Neural cell (in vitro differentiated cells): ENCODE results near the gene ABI2. TPM values are rescaled to one million over a fixed set of nuclear protein-coding genes. Genes with fewer than 3 reads are reported as not detected.
"Not testable (repeated sequence)": the region's sequence is repeated elsewhere in the genome, so short reads cannot be mapped to it uniquely, and the experiment has no call there.

Experiments
- H2AFZ ChIP-seq: fragments of 200-600, 300-800 bp; sonication (generic), shearing (Covaris generic); 2 replicates; pipeline ENCODE4 v1.6.0; 2014; ENCODE audit warnings: low read depth, mild to moderate bottlenecking, antibody characterized with exemption, low read length, moderate library complexity
- H3F3A ChIP-seq: fragments of 200-600 bp; shearing (Covaris generic); 2 replicates; pipeline ENCODE4 v1.6.1; 2016; ENCODE audit warnings: mild to moderate bottlenecking, moderate library complexity, mixed read lengths, antibody characterized with exemption, low read length; ENCODE audit not compliant: insufficient read depth, poor library complexity, severe bottlenecking
- H3K27ac ChIP-seq: fragments of 200-600, 300-800 bp; sonication (generic), shearing (Covaris generic); 2 replicates; pipeline ENCODE4 v1.5.1; 2014; ENCODE audit warnings: mild to moderate bottlenecking, low read length, moderate library complexity
- H3K27me3 ChIP-seq: fragments of 300-800, 200-600 bp; sonication (generic), shearing (Covaris generic); 2 replicates; pipeline ENCODE4 v1.6.0; 2014; ENCODE audit warnings: mild to moderate bottlenecking, low read depth, low read length, moderate library complexity; ENCODE audit not compliant: insufficient read depth
- H3K36me3 ChIP-seq: fragments of 300-800, 200-600 bp; sonication (generic), shearing (Covaris generic); 2 replicates; pipeline ENCODE4 v1.5.1; 2014; ENCODE audit warnings: mild to moderate bottlenecking, antibody characterized with exemption, low read length, moderate library complexity; ENCODE audit not compliant: insufficient read depth
- H3K4me2 ChIP-seq: fragments of 300-800, 200-600 bp; sonication (generic), shearing (Covaris generic); 2 replicates; pipeline ENCODE4 v1.6.0; 2014; ENCODE audit warnings: mild to moderate bottlenecking, low read length
- H3K4me3 ChIP-seq: fragments of 300-800, 200-600 bp; sonication (generic), shearing (Covaris generic); 2 replicates; pipeline ENCODE4 v1.5.1; 2014; ENCODE audit warnings: mild to moderate bottlenecking, low read length, moderate library complexity
- H3K79me2 ChIP-seq: fragments of 200-600 bp; shearing (Covaris generic); replicated peaks from 2 replicates; pipeline ENCODE4 v1.6.0; 2014; ENCODE audit warnings: mild to moderate bottlenecking, low read length, moderate library complexity; ENCODE audit not compliant: insufficient read depth
- H3K9ac ChIP-seq: fragments of 300-800, 200-600 bp; sonication (generic), shearing (Covaris generic); 2 replicates; pipeline ENCODE4 v1.6.1; 2016; ENCODE audit warnings: mild to moderate bottlenecking, low read length, mixed read lengths
- H3K9me2 ChIP-seq: fragments of 200-600 bp; shearing (Covaris generic); 2 replicates; pipeline ENCODE4 v1.6.1; 2016; ENCODE audit warnings: mild to moderate bottlenecking, low read length, mixed read lengths; ENCODE audit not compliant: insufficient read depth
- H3K9me3 ChIP-seq: fragments of 200-600, 300-800 bp; sonication (generic), shearing (Covaris generic); 2 replicates; pipeline ENCODE4 v1.6.1; 2016; ENCODE audit warnings: mild to moderate bottlenecking, mixed run types, low read length, moderate library complexity, mixed read lengths
- H4K20me1 ChIP-seq: fragments of 200-600 bp; shearing (Covaris generic); 2 replicates; pipeline ENCODE4 v1.6.1; 2016; ENCODE audit warnings: mild to moderate bottlenecking, mixed run types; ENCODE audit not compliant: insufficient read depth
- CTCF ChIP-seq: fragments of 450-650 bp; IDR thresholded peaks from 2 replicates; pipeline ENCODE4 v1.5.1; 2014; ENCODE audit warnings: antibody characterized with exemption, mild to moderate bottlenecking, moderate library complexity; ENCODE audit not compliant: poor library complexity, severe bottlenecking
- EP300 ChIP-seq: fragments of 450-650 bp; conservative IDR thresholded peaks from 2 replicates; pipeline ENCODE4 v1.6.1; 2014; ENCODE audit warnings: antibody characterized with exemption, mild to moderate bottlenecking, moderate library complexity; ENCODE audit not compliant: poor library complexity, severe bottlenecking
- EZH2 ChIP-seq: fragments of 200-600, 300-800 bp; shearing (Covaris generic), sonication (generic); IDR thresholded peaks from 2 replicates; pipeline ENCODE4 v1.6.1; 2014; ENCODE audit warnings: antibody characterized with exemption, low read length, borderline replicate concordance, mild to moderate bottlenecking; ENCODE audit not compliant: insufficient read depth, poor library complexity, severe bottlenecking
- MXI1 ChIP-seq: fragments of 450-650 bp; conservative IDR thresholded peaks from 2 replicates; pipeline ENCODE4 v1.6.1; 2014; ENCODE audit warnings: antibody characterized with exemption, mild to moderate bottlenecking; ENCODE audit not compliant: poor library complexity, severe bottlenecking
- POLR2AphosphoS5 ChIP-seq: IDR thresholded peaks from 2 replicates; pipeline ENCODE4 v1.6.1; 2012
- RAD21 ChIP-seq: fragments of 450-650 bp; conservative IDR thresholded peaks from 2 replicates; pipeline ENCODE4 v1.6.1; 2014; ENCODE audit warnings: antibody characterized with exemption, mild to moderate bottlenecking, moderate library complexity
- REST ChIP-seq: IDR thresholded peaks from 2 replicates; pipeline ENCODE4 v1.6.1; 2012; ENCODE audit warnings: borderline replicate concordance
- SMC3 ChIP-seq: fragments of 450-650 bp; conservative IDR thresholded peaks from 2 replicates; pipeline ENCODE4 v1.6.1; 2014; ENCODE audit warnings: antibody characterized with exemption, mild to moderate bottlenecking, moderate library complexity; ENCODE audit not compliant: poor library complexity
- TAF1 ChIP-seq: IDR thresholded peaks from 2 replicates; pipeline ENCODE4 v1.6.1; 2012; ENCODE audit warnings: low read depth
- polyA plus RNA-seq: library from polyadenylated mRNA; depleted of rRNA; stranded (reverse); fragments of >200 nt; gene quantifications from 2 replicates; pipeline ENCODE4 v1.2.3, GENCODE V29; 2014

Gene ABI2
- polyA plus RNA-seq, 1 donor from 2014 or later: 128 TPM

GRCh38 chr2:203302586-203302985 is 25.6 kb upstream of the ABI2 start:
- H3K27me3 ChIP-seq, H2AFZ ChIP-seq, H3K4me3 ChIP-seq, H3F3A ChIP-seq, H4K20me1 ChIP-seq, H3K9me3 ChIP-seq, H3K27ac ChIP-seq, H3K79me2 ChIP-seq, H3K36me3 ChIP-seq, H3K9me2 ChIP-seq, H3K9ac ChIP-seq, H3K4me2 ChIP-seq: not testable (repeated sequence)

- no peaks in the 10 kb centered on the region for H3K9me3 ChIP-seq
- no peaks in the 10 kb centered on the region for H3K9me2 ChIP-seq
- no peaks in the 10 kb centered on the region for H3K79me2 ChIP-seq
- no peaks in the 10 kb centered on the region for H3K36me3 ChIP-seq
- H3F3A ChIP-seq: no peaks in the 10 kb centered on the region
- H3K4me3 ChIP-seq: no peak overlapping the region
- H3K27ac ChIP-seq: no peak overlapping the region
- no peak overlapping the region for H3K4me2 ChIP-seq
- no peak overlapping the region for H2AFZ ChIP-seq
- TF ChIP-seq CTCF (no peak), EP300 (no peak), REST (no peak), RAD21 (no peak), TAF1 (no peak), EZH2 (no peak), POLR2AphosphoS5 (no peak)
- H3K9ac ChIP-seq: no peak overlapping the region
- H3K27me3 ChIP-seq: no peaks in the 10 kb centered on the region
- no peaks in the 10 kb centered on the region for H4K20me1 ChIP-seq
Observed at GRCh38 chr2:203310688-203311436, 17.3 kb upstream of the ABI2 start.

GRCh38 chr2:203326356-203326755 is 1.8 kb upstream of the ABI2 start:
- no peak overlapping the region for H3K4me3 ChIP-seq
- no peak overlapping the region for H3K4me2 ChIP-seq
- H3K9me2 ChIP-seq: no peaks in the 10 kb centered on the region
- peak overlapping the region; percentile 97 for H3K27ac ChIP-seq
- H3K79me2 ChIP-seq: peaks cover 29% of the 10 kb centered on the region
- TF ChIP-seq CTCF: no peak
- TF ChIP-seq EZH2: no peak
- TF ChIP-seq MXI1: no peak
- TF ChIP-seq SMC3: no peak
- no peak for TF ChIP-seq RAD21
- TF ChIP-seq EP300: no peak
- no peak for TF ChIP-seq REST
- no peak for TF ChIP-seq TAF1
- no peak for TF ChIP-seq POLR2AphosphoS5
- no peak overlapping the region for H3K9ac ChIP-seq
- no peaks in the 10 kb centered on the region for H3K9me3 ChIP-seq
- no peaks in the 10 kb centered on the region for H3K27me3 ChIP-seq
- H3K36me3 ChIP-seq: no peaks in the 10 kb centered on the region
- no peak overlapping the region for H2AFZ ChIP-seq
- H4K20me1 ChIP-seq: no peaks in the 10 kb centered on the region
- H3F3A ChIP-seq: peaks cover 5% of the 10 kb centered on the region
